OCI-LY7 (cell line): ENCODE results near the gene RPL13. TPM values are rescaled to one million over a fixed set of nuclear protein-coding genes. Genes with fewer than 3 reads are reported as not detected.

Source experiments
- BruUV-seq: library from RNA; stranded (reverse); fragments of 400-500 nt; replicated peaks from 2 replicates; lab custom pipeline; 2021; lab: Mats Ljungman, UMichigan
- CTCF ChIA-PET: fragments of 300-600 bp; sonication (Branson Sonifier 250); formaldehyde crosslinking; loops from one replicate; lab custom pipeline; 2022; ENCODE audit warnings: antibody characterized with exemption; ENCODE audit not compliant: unreplicated experiment; lab: Charles Lee
- POLR2A ChIA-PET: fragments of 300-600 bp; sonication (Branson Sonifier 250); formaldehyde crosslinking; loops from one replicate; lab custom pipeline; 2022; ENCODE audit warnings: antibody characterized with exemption; lab: Charles Lee
- DNase-seq: peaks from one replicate; pipeline ENCODE4 v3.0.0-alpha.2; 2015; ENCODE audit warnings: low spot score
- H2AFZ ChIP-seq: fragments of 200-600 bp; sonication (generic), shearing (Covaris generic); 2 replicates; pipeline ENCODE4 v1.6.1; 2014; ENCODE audit warnings: mild to moderate bottlenecking, antibody characterized with exemption, low read length, moderate library complexity
- H3K27ac ChIP-seq: fragments of 200-600 bp; sonication (generic); 2 replicates; pipeline ENCODE4 v1.5.1; 2014; ENCODE audit warnings: mixed run types, low read depth, mild to moderate bottlenecking, moderate library complexity, low read length, inconsistent platforms; ENCODE audit not compliant: poor library complexity, severe bottlenecking
- H3K36me3 ChIP-seq: fragments of 200-600 bp; sonication (generic); 2 replicates; pipeline ENCODE4 v1.6.1; 2014; ENCODE audit warnings: mild to moderate bottlenecking, antibody characterized with exemption, low read length, moderate library complexity, mixed read lengths; ENCODE audit not compliant: insufficient read depth
- H3K4me1 ChIP-seq: fragments of 200-600 bp; sonication (generic); 2 replicates; pipeline ENCODE4 v1.5.1; 2014; ENCODE audit warnings: mild to moderate bottlenecking, low read length; ENCODE audit not compliant: insufficient read depth, poor library complexity, severe bottlenecking
- H3K4me2 ChIP-seq: fragments of 200-600 bp; sonication (generic); 2 replicates; pipeline ENCODE4 v1.6.1; 2014; ENCODE audit warnings: mild to moderate bottlenecking, low read length
- H3K4me3 ChIP-seq: fragments of 200-600 bp; sonication (generic); 2 replicates; pipeline ENCODE4 v1.5.1; 2014; ENCODE audit warnings: mild to moderate bottlenecking, low read depth, low read length; ENCODE audit not compliant: poor library complexity, severe bottlenecking
- H3K79me2 ChIP-seq: fragments of 200-600 bp; sonication (generic); 2 replicates; pipeline ENCODE4 v1.6.1; 2016; ENCODE audit warnings: low read depth, mild to moderate bottlenecking, low read length, moderate library complexity, mixed read lengths; ENCODE audit not compliant: insufficient read depth
- H3K9me2 ChIP-seq: fragments of 200-600 bp; sonication (generic); 2 replicates; pipeline ENCODE4 v1.6.1; 2016; ENCODE audit warnings: mild to moderate bottlenecking, low read length, mixed read lengths; ENCODE audit not compliant: insufficient read depth
- H3K9me3 ChIP-seq: fragments of 200-600 bp; sonication (generic); 2 replicates; pipeline ENCODE4 v1.6.1; 2014; ENCODE audit warnings: mild to moderate bottlenecking, mixed run types, low read length, mixed read lengths
- H4K20me1 ChIP-seq: fragments of 200-600 bp; sonication (generic); 2 replicates; pipeline ENCODE4 v1.6.1; 2014; ENCODE audit warnings: mild to moderate bottlenecking, antibody characterized with exemption, low read length, moderate library complexity, mixed read lengths; ENCODE audit not compliant: insufficient read depth
- EZH2phosphoT487 ChIP-seq: fragments of 200-600 bp; sonication (generic); IDR thresholded peaks from 2 replicates; pipeline ENCODE4 v1.6.1; 2018; ENCODE audit warnings: low read depth, borderline replicate concordance, mild to moderate bottlenecking, mixed run types, antibody characterized with exemption, low read length, moderate library complexity, mixed read lengths
- intact Hi-C: fragments of 100-400 bp; cut with micrococcal nuclease; formaldehyde crosslinking; loops from one replicate; pipeline ENCODE4 v1.10.0; 2022; ENCODE audit not compliant: unreplicated experiment
- total RNA-seq, 2 experiments: library from RNA; depleted of rRNA in 1 of 2; stranded (reverse); fragments of >200 nt in 1 of 2; shearing (Covaris generic) in 1 of 2; gene quantifications; 2 replicates each; pipeline ENCODE4 v1.2.3, GENCODE V29; 2014 to 2022
- TF ChIP-seq, protein P1 (sequence below): fragments of 200-600 bp; sonication (generic); conservative IDR thresholded peaks from 2 replicates; pipeline ENCODE4 v1.5.1; 2014; ENCODE audit warnings: mild to moderate bottlenecking, antibody characterized with exemption, low read length, moderate library complexity, mixed read lengths

Gene RPL13
- total RNA-seq, 2 experiments from 2014 or later: 2,928 to 9,791 TPM

GRCh38 chr16:89548344-89549006 lies 12.0 kb upstream of the RPL13 start:
- H2AFZ ChIP-seq: no peak overlapping the region
- peak overlapping the region; percentile 27 for H3K27ac ChIP-seq
- no peak for DNase-seq
- CTCF ChIA-PET: no interaction called here
- peaks cover 48% of the 10 kb centered on the region; the same call in 1 of the 2 replicates for H3K36me3 ChIP-seq
- TF ChIP-seq, protein P1, sequence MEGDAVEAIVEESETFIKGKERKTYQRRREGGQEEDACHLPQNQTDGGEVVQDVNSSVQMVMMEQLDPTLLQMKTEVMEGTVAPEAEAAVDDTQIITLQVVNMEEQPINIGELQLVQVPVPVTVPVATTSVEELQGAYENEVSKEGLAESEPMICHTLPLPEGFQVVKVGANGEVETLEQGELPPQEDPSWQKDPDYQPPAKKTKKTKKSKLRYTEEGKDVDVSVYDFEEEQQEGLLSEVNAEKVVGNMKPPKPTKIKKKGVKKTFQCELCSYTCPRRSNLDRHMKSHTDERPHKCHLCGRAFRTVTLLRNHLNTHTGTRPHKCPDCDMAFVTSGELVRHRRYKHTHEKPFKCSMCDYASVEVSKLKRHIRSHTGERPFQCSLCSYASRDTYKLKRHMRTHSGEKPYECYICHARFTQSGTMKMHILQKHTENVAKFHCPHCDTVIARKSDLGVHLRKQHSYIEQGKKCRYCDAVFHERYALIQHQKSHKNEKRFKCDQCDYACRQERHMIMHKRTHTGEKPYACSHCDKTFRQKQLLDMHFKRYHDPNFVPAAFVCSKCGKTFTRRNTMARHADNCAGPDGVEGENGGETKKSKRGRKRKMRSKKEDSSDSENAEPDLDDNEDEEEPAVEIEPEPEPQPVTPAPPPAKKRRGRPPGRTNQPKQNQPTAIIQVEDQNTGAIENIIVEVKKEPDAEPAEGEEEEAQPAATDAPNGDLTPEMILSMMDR: no peak
- TF ChIP-seq EZH2phosphoT487: no peak
- no peaks in the 10 kb centered on the region for H3K79me2 ChIP-seq
- no peaks in the 10 kb centered on the region for H3K9me2 ChIP-seq
- H3K4me1 ChIP-seq: peaks cover 4% of the 10 kb centered on the region
- no peak overlapping the region for H3K4me2 ChIP-seq
- no peak overlapping the region for H3K4me3 ChIP-seq
- no peaks in the 10 kb centered on the region for H3K9me3 ChIP-seq
- BruUV-seq: TSS peak; percentile 39
- H4K20me1 ChIP-seq: no peaks in the 10 kb centered on the region
- POLR2A ChIA-PET: interaction anchor here (1.5 kb wide), 1 partner anchor 23 kb away, joined by 7 read pairs; no protein-coding TSS in a partner anchor
- intact Hi-C loops: no loop called here

- Histone ChIP-seq H4K20me1 (no peaks in the 10 kb centered on the region), H3K4me3 (no peak overlapping the region), H3K4me1 (peaks cover 4% of the 10 kb centered on the region), H3K27ac (peak overlapping the region; percentile 27), H3K9me2 (no peaks in the 10 kb centered on the region), H3K4me2 (no peak overlapping the region), H3K9me3 (no peaks in the 10 kb centered on the region), H2AFZ (no peak overlapping the region), H3K36me3 (peaks cover 52% of the 10 kb centered on the region; the same call in 1 of the 2 replicates), H3K79me2 (no peaks in the 10 kb centered on the region)
- TF ChIP-seq, protein P1: no peak
- TF ChIP-seq EZH2phosphoT487: no peak
- no peak for DNase-seq
- POLR2A ChIA-PET: interaction anchor here (1.5 kb wide), 1 partner anchor 23 kb away, joined by 7 read pairs; no protein-coding TSS in a partner anchor
- BruUV-seq: no TSS peak
- CTCF ChIA-PET: no interaction called here
- intact Hi-C loops: no loop called here
Observed at GRCh38 chr16:89549007-89549700, 11.3 kb upstream of the RPL13 start.
